K562 (cell line): ENCODE results near the gene HECW1. TPM values are rescaled to one million over a fixed set of nuclear protein-coding genes. Genes with fewer than 3 reads are reported as not detected.
A peak's percentile ranks its signal among the peaks of the same experiment; 100 is the strongest.

Experiments
- ATAC-seq: fragments of 200-7000 bp; cut with Tn5 transposase; 3 replicates; pipeline ENCODE4 v1.9.1; 2020; ENCODE audit warnings: moderate library complexity
- BruUV-seq: library from RNA; stranded (reverse); fragments of 400-500 nt; replicated peaks from 2 replicates; lab custom pipeline; 2021; lab: Mats Ljungman, UMichigan
- CTCF ChIA-PET: fragments of 300-600 bp; formaldehyde crosslinking; extraction: SDS; loops from one replicate; lab custom pipeline; 2021; ENCODE audit warnings: low intra/inter-chr PET ratio; lab: Yijun Ruan, JAX
- POLR2A ChIA-PET: fragments of 300-600, 350-650 bp; sonication (Branson Sonifier 250); formaldehyde crosslinking; extraction: SDS; loops from one replicate; lab custom pipeline; 2021; ENCODE audit warnings: antibody characterized with exemption, inconsistent platforms; lab: Yijun Ruan, JAX
- DNase-seq, 4 experiments: peaks; one replicate each; pipeline versions ENCODE4 v3.0.0 to v3.0.0-alpha.2; 2011 to 2018; ENCODE audit warnings: low spot score in 3 of 4, mixed read lengths in 3 of 4; ENCODE audit errors: extremely low read depth in 1 of 4
- FAIRE-seq: peaks from 2 replicates; lab custom pipeline; 2011; peaks lifted over from hg19 to GRCh38; lab: Jason Lieb, UNC
- H2AFZ ChIP-seq: 2 replicates; pipeline ENCODE4 v1.6.0; 2011; ENCODE audit warnings: low read depth, low read length, control low read depth, inconsistent platforms
- H3K27ac ChIP-seq: fragments of 200-600 bp; 3 replicates; pipeline ENCODE4 v1.8.0; 2011; ENCODE audit warnings: low read depth, mild to moderate bottlenecking, control low read depth, inconsistent platforms, low read length, moderate library complexity, mixed read lengths; ENCODE audit errors: extremely low read depth
- H3K27me3 ChIP-seq, 2 experiments: fragments of 300-600 bp in 1 of 2; 2 replicates in 1 of 2; 3 replicates in 1 of 2; pipeline versions ENCODE4 v1.6.0 to v1.8.0; 2011; ENCODE audit warnings: inconsistent platforms in 2 of 2, low read length in 2 of 2, mild to moderate bottlenecking in 1 of 2, mixed read lengths in 1 of 2, moderate library complexity in 1 of 2; ENCODE audit not compliant: control insufficient read depth in 2 of 2, insufficient read depth in 2 of 2
- H3K36me3 ChIP-seq: fragments of 300-600 bp; 3 replicates; pipeline ENCODE4 v1.8.0; 2011; ENCODE audit warnings: mild to moderate bottlenecking, low read length, inconsistent platforms; ENCODE audit not compliant: control insufficient read depth, insufficient read depth
- H3K4me1 ChIP-seq, 2 experiments: fragments of 200-600 bp in 1 of 2; replicated peaks in 1 of 2; 2 replicates in 1 of 2; 3 replicates in 1 of 2; pipeline versions ENCODE4 v1.5.1 to v1.8.0; 2011; ENCODE audit warnings: inconsistent platforms in 2 of 2, low read length in 2 of 2, mild to moderate bottlenecking in 1 of 2, mixed read lengths in 1 of 2, moderate library complexity in 1 of 2; ENCODE audit not compliant: control insufficient read depth in 2 of 2, insufficient read depth in 2 of 2
- H3K4me2 ChIP-seq: 2 replicates; pipeline ENCODE4 v1.6.1; 2011; ENCODE audit warnings: low read length, control low read depth, inconsistent platforms, mixed read lengths; ENCODE audit not compliant: insufficient read depth
- H3K4me3 ChIP-seq: fragments of 200-600 bp; sonication (generic), shearing (Covaris generic); 2 replicates; pipeline ENCODE4 v1.5.1; 2016; ENCODE audit warnings: control low read depth, inconsistent platforms
- H3K79me2 ChIP-seq: fragments of 200-600 bp; 3 replicates; pipeline ENCODE4 v1.8.0; 2011; ENCODE audit warnings: low read length, inconsistent platforms; ENCODE audit not compliant: control insufficient read depth, insufficient read depth
- H3K9ac ChIP-seq, 2 experiments: 2 replicates each; pipeline versions ENCODE4 v1.6.0 to v1.6.1; 2011; ENCODE audit warnings: low read depth in 2 of 2, low read length in 2 of 2, control low read depth in 1 of 2, inconsistent platforms in 1 of 2, mild to moderate bottlenecking in 1 of 2, mixed read lengths in 1 of 2; ENCODE audit not compliant: insufficient read depth in 1 of 2
- H3K9me1 ChIP-seq: one replicate; pipeline ENCODE4 v1.6.0; 2011; ENCODE audit warnings: inconsistent platforms, mild to moderate bottlenecking, low read length, moderate library complexity; ENCODE audit not compliant: control insufficient read depth, insufficient read depth
- H3K9me3 ChIP-seq: replicated peaks from 2 replicates; pipeline ENCODE4 v1.5.1; 2011; ENCODE audit warnings: low read depth, low read length, inconsistent platforms; ENCODE audit not compliant: control insufficient read depth, insufficient read depth
- H4K20me1 ChIP-seq: replicated peaks from 2 replicates; pipeline ENCODE4 v1.6.1; 2011; ENCODE audit warnings: low read length, inconsistent platforms, mixed read lengths; ENCODE audit not compliant: control insufficient read depth, insufficient read depth
- AFF4 ChIP-seq: sonication (generic); formaldehyde crosslinking; IDR thresholded peaks from 2 replicates; pipeline ENCODE4 v1.8.0; 2023; ENCODE audit warnings: mild to moderate bottlenecking, missing genetic modification reagents
- ATF1 ChIP-seq, 2 experiments: fragments of 450-650 bp in 1 of 2; IDR thresholded peaks; 2 replicates each; pipeline ENCODE4 v1.6.1; 2016; ENCODE audit warnings: missing compliant biosample characterization in 1 of 2, missing genetic modification characterization in 1 of 2
- EGR1 ChIP-seq: fragments of 450-650 bp; conservative IDR thresholded peaks from 2 replicates; pipeline ENCODE4 v1.6.1; 2017; ENCODE audit warnings: mild to moderate bottlenecking
- ETV1 ChIP-seq: fragments of 450-650 bp; conservative IDR thresholded peaks from 2 replicates; pipeline ENCODE4 v1.6.1; 2016; ENCODE audit warnings: missing genetic modification characterization, control low read depth, low read depth, missing compliant biosample characterization
- KDM1A ChIP-seq, 2 experiments: fragments of 450-650 bp; IDR thresholded peaks; 2 replicates each; pipeline ENCODE4 v1.6.1; 2016; ENCODE audit warnings: mild to moderate bottlenecking in 2 of 2
- KDM4B ChIP-seq, 2 experiments: fragments of 450-650 bp in 1 of 2; sonication (generic) in 1 of 2; IDR thresholded peaks; 2 replicates each; pipeline ENCODE4 v1.6.1; 2016 to 2017; ENCODE audit warnings: borderline replicate concordance in 2 of 2, antibody characterized with exemption in 1 of 2, low read depth in 1 of 2, mild to moderate bottlenecking in 1 of 2
- PHF8 ChIP-seq: fragments of 200-600 bp; sonication (generic); IDR thresholded peaks from 2 replicates; pipeline ENCODE4 v1.6.1; 2012; ENCODE audit warnings: mixed run types, mild to moderate bottlenecking, inconsistent platforms, low read length, moderate library complexity, borderline replicate concordance
- TAF9B ChIP-seq: fragments of 450-650 bp; IDR thresholded peaks from 2 replicates; pipeline ENCODE4 v1.6.1; 2018; ENCODE audit warnings: mild to moderate bottlenecking; ENCODE audit not compliant: partially characterized antibody
- WGBS: fragments of 100-300 bp; shearing (Covaris generic); methylation state at CpG from one replicate; pipeline ENCODE4 v1.1.6; 2016; ENCODE audit warnings: low coverage, mixed read lengths; ENCODE audit not compliant: insufficient coverage; ENCODE audit errors: missing lambda C conversion rate; 5-methylcytosine and 5-hydroxymethylcytosine counted together
- in situ Hi-C: fragments of 300-500 bp; cut with MboI; formaldehyde crosslinking; loops from 4 replicates; pipeline ENCODE4 v1.15.0; 2018; ENCODE audit warnings: inconsistent platforms, mixed read lengths
- intact Hi-C: fragments of 100-400 bp; cut with micrococcal nuclease; formaldehyde crosslinking; loops from 2 replicates; pipeline ENCODE4 v1.14.2; 2022
- polyA plus RNA-seq, 8 experiments: library from polyadenylated mRNA; depleted of rRNA in 4 of 8; stranded (reverse) in 5 of 8; unstranded in 3 of 8; fragments of >200 nt; fragmentation: Nextera tagmentation in 2 of 8; fragmentation: Illumina TruSeq in 1 of 8; extraction: Ambion mirVana in 2 of 8; extraction: Trizol in 1 of 8; gene quantifications; 2 replicates each; pipeline versions ENCODE4 v1.2.1 to v1.2.3, GENCODE V29; 2011 to 2014; ENCODE audit warnings: inconsistent platforms in 1 of 8, missing spikeins in 1 of 8
- total RNA-seq, 7 experiments: library from RNA; depleted of rRNA in 6 of 7; stranded (reverse); fragments of >200 nt in 6 of 7; fragmentation: Illumina TruSeq in 2 of 7; extraction: Trizol in 2 of 7; gene quantifications; 2 replicates each; pipeline versions ENCODE4 v1.2.1 to v1.2.3, GENCODE V29; 2011 to 2021; ENCODE audit warnings: low replicate concordance in 1 of 7
- TF ChIP-seq, protein P1 (sequence below): fragments of 200-800 bp; sonication (Bioruptor generic); IDR thresholded peaks from 2 replicates; pipeline ENCODE4 v1.6.1; 2016; ENCODE audit warnings: missing genetic modification characterization, missing compliant biosample characterization

The HECW1 gene
- total and polyA plus RNA-seq, 9 of the 15 experiments (the other 6 are each of a cell fraction or from before 2014, with no cell fraction given), result 0.07 to 0.31 (median 0.13) TPM; not detected in 4

GRCh38 chr7:43302773-43303460, 190.5 kb downstream of the HECW1 start (continued):
- TF ChIP-seq, protein P1, sequence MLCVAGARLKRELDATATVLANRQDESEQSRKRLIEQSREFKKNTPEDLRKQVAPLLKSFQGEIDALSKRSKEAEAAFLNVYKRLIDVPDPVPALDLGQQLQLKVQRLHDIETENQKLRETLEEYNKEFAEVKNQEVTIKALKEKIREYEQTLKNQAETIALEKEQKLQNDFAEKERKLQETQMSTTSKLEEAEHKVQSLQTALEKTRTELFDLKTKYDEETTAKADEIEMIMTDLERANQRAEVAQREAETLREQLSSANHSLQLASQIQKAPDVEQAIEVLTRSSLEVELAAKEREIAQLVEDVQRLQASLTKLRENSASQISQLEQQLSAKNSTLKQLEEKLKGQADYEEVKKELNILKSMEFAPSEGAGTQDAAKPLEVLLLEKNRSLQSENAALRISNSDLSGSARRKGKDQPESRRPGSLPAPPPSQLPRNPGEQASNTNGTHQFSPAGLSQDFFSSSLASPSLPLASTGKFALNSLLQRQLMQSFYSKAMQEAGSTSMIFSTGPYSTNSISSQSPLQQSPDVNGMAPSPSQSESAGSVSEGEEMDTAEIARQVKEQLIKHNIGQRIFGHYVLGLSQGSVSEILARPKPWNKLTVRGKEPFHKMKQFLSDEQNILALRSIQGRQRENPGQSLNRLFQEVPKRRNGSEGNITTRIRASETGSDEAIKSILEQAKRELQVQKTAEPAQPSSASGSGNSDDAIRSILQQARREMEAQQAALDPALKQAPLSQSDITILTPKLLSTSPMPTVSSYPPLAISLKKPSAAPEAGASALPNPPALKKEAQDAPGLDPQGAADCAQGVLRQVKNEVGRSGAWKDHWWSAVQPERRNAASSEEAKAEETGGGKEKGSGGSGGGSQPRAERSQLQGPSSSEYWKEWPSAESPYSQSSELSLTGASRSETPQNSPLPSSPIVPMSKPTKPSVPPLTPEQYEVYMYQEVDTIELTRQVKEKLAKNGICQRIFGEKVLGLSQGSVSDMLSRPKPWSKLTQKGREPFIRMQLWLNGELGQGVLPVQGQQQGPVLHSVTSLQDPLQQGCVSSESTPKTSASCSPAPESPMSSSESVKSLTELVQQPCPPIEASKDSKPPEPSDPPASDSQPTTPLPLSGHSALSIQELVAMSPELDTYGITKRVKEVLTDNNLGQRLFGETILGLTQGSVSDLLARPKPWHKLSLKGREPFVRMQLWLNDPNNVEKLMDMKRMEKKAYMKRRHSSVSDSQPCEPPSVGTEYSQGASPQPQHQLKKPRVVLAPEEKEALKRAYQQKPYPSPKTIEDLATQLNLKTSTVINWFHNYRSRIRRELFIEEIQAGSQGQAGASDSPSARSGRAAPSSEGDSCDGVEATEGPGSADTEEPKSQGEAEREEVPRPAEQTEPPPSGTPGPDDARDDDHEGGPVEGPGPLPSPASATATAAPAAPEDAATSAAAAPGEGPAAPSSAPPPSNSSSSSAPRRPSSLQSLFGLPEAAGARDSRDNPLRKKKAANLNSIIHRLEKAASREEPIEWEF (CRISPR knock-in tag), result no peak
- TF ChIP-seq TAF9B, result no peak
- no peak for TF ChIP-seq PHF8

GRCh38 chr7:43303740-43304241, 191.3 kb downstream of the HECW1 start:
- in situ Hi-C loops, result no loop called here
- whole genome bisulfite sequencing, result 0% methylated on average over 4 of the region's 4 CpGs
- FAIRE-seq (no peak), ATAC-seq (no peak), DNase-seq (peak in 1 of 4 experiments; percentile 3)
- CTCF ChIA-PET, result no interaction called here
- POLR2A ChIA-PET, result interaction anchor here (0.7 kb wide), 1 partner anchor 24 kb away, joined by 3 read pairs; no protein-coding TSS in a partner anchor
- H4K20me1 ChIP-seq, result 0 out of 2 replicates have a peak, but pooled peaks cover 4% of the 10 kb centered on the region
- no peak overlapping the region for H3K27ac ChIP-seq
- H2AFZ ChIP-seq, result no peak overlapping the region
- no peaks in the 10 kb centered on the region for H3K79me2 ChIP-seq
- no TSS peak for BruUV-seq
- no peaks in the 10 kb centered on the region for H3K9me1 ChIP-seq
- intact Hi-C loops, result no loop called here
- H3K27me3 ChIP-seq, result peaks cover 2 to 40% of the 10 kb centered on the region in 2 experiments; a peak in 4 of 5 replicates
- H3K9ac ChIP-seq, result no peak overlapping the region
- H3K4me3 ChIP-seq, result no peak overlapping the region
- H3K4me2 ChIP-seq, result no peak overlapping the region
- no peaks in the 10 kb centered on the region for H3K36me3 ChIP-seq
- H3K4me1 ChIP-seq, result no peaks in the 10 kb centered on the region
- H3K9me3 ChIP-seq, result no peaks in the 10 kb centered on the region
- TF ChIP-seq AFF4 (CRISPR knock-in tag) (no peak), ATF1 (CRISPR knock-in tag; IDR thresholded peaks at IDR 0.05) (no peak), ATF1 (tag; IDR thresholded peaks at IDR 0.05) (no peak), ETV1 (no peak), KDM4B (IDR thresholded peaks at IDR 0.05; ENCODE audit: borderline replicate concordance in 2 of 2, low read depth in 1 of 2) (no peak), EGR1 (peak; percentile 57), KDM1A (IDR thresholded peaks at IDR 0.05) (peak in 1 of 2 experiments; percentile 24; a peak in 1 of 4 replicates)
